Vagina (tissue), 2 donors: ENCODE data around the gene ZNF428.

Experiments
- CTCF ChIP-seq, 3 experiments: fragments of 450-650 bp in 2 of 3; fragments of 200-600 bp in 1 of 3; sonication (generic) in 1 of 3; IDR thresholded peaks; one replicate each; pipeline ENCODE4 v1.5.1; 2017 to 2019; ENCODE audit warnings: antibody characterized with exemption in 3 of 3, mild to moderate bottlenecking in 2 of 3, moderate library complexity in 2 of 3
- POLR2A ChIP-seq, 2 donors: fragments of 450-650 bp; IDR thresholded peaks; one replicate each; pipeline ENCODE4 v1.6.1; 2017; ENCODE audit warnings: antibody characterized with exemption in 2 of 2, mild to moderate bottlenecking in 2 of 2, moderate library complexity in 2 of 2

DNA sequence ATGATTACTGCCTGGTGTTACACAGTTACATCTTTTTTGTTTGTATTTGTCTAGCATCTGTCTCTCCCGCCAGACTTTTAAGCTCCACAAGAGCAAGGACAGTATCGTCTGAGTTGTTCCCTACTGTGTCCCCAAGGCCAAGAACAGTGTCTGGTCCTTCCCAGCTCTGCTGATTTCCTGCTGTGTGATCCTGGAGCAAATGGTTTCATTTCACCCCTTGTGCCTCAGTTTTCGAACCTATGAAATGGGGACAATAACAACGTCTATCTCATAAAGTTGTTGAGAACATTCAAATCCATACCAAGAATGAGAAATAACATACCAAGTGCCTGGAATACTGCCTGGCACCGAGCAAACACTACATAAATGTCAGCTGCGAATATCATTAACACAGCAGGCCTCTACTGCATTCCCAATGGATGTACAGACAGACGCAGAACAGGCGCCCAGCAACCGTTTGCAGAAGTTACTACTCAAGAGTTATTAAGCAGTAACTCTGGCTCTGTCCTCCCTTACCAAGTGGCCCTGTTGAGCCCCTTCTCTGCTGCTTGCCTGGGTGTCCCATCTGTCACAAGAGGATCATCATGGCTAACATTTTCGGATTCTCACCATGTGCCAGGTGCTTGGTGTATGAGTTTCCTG lies 55.5 kb downstream of the ZNF428 start:
- no peak for TF ChIP-seq CTCF (IDR thresholded peaks at IDR 0.05)
- TF ChIP-seq POLR2A (IDR thresholded peaks at IDR 0.05) = no peak
